GM15510 (cell line): ENCODE measurements around the gene XDH.

ENCODE experiments used
- POLR2A ChIP-seq: IDR thresholded peaks from 3 replicates; pipeline ENCODE4 v1.6.1; 2011; ENCODE audit warnings: borderline replicate concordance; ENCODE audit not compliant: insufficient read length; ENCODE audit errors: extremely low read depth

Gene XDH

GRCh38 chr2:31304816-31305215 is 109.7 kb downstream of the XDH start:
- TF ChIP-seq POLR2A, result no peak

GRCh38 chr2:31302940-31303563 is 111.5 kb downstream of the XDH start:
- TF ChIP-seq POLR2A, result no peak

GRCh38 chr2:31300309-31300708 is 114.2 kb downstream of the XDH start:
- TF ChIP-seq POLR2A, result no peak

- TF ChIP-seq POLR2A, result no peak
Measured at GRCh38 chr2:31299547-31299946, 115.0 kb downstream of the XDH start.

GRCh38 chr2:31297751-31298150 is 116.8 kb downstream of the XDH start:
- no peak for TF ChIP-seq POLR2A

GRCh38 chr2:31296641-31297287 is 117.8 kb downstream of the XDH start:
- no peak for TF ChIP-seq POLR2A

- TF ChIP-seq POLR2A, result no peak
Measured at GRCh38 chr2:31294196-31294595, 120.3 kb downstream of the XDH start.

- TF ChIP-seq POLR2A, result no peak
Measured at GRCh38 chr2:31287654-31288053, 126.9 kb downstream of the XDH start.

GRCh38 chr2:31286961-31287550 is 127.5 kb downstream of the XDH start:
- TF ChIP-seq POLR2A, result no peak

GRCh38 chr2:31286230-31286629 is 128.3 kb downstream of the XDH start:
- no peak for TF ChIP-seq POLR2A
